Stimulated activated CD8-positive, alpha-beta memory T cell treated with anti-CD3 and anti-CD28 coated beads, Interleukin-2, amount 100 ng/mL, for 1 hour (primary cell): ENCODE results near the gene PHLPP1.
"Not testable (repeated sequence)": the region's sequence is repeated elsewhere in the genome, so short reads cannot be mapped to it uniquely, and the experiment has no call there.

Experiments used
- DNase-seq, 2 donors: peaks; one replicate each; pipeline ENCODE4 v3.0.0-alpha.2; 2020; ENCODE audit warnings: low read depth in 2 of 2

The PHLPP1 gene

GRCh38 chr18:62717169-62717924 is 2.0 kb downstream of the PHLPP1 start:
- no peak for DNase-seq

GRCh38 chr18:62717925-62718800 is 2.8 kb downstream of the PHLPP1 start:
- DNase-seq = no peak

GRCh38 chr18:62720048-62720447 is 4.7 kb downstream of the PHLPP1 start:
- no peak for DNase-seq

DNA sequence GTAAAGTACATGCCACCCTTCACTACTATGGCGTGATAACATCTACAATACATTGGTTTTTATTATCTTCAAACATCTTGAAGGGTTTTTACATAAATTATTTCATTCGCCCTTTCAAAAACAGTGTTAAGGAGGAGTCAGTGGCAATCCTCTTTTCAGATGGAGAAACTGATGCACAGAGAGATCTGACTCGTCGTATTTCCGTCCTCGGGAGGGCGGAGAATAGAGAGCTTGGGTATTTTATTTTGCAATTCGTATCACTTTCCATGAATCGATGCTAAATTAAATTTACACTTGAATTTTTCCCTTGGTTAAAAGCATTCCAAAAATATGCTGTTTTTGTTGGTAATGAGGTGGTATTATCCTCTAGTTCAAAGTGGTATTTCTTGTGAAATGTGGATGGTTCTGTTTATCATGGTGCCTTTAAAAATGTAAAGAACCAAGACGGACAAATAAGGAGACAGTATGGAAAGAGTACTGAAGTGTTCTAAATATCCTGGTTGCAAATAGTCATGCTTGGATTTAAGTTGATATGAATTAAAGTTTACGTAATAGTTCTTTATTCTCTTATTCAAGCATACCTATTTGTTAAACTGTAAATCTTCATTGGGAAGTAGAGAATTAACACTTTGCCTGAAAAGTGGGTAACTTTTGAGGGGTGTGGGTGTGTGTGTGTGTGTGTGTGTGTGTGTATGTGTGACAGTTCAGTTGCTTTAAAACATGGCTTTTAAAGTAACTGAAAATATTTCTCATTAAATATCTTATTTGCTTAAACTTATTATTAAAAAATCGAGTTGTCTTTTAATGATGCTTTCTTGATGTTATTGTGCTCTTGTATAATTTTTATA is 5.6 kb downstream of the PHLPP1 start:
- DNase-seq = no peak

- DNase-seq = no peak
These were observed 6.8 kb downstream of the PHLPP1 start for GRCh38 chr18:62721839-62722795.

DNA sequence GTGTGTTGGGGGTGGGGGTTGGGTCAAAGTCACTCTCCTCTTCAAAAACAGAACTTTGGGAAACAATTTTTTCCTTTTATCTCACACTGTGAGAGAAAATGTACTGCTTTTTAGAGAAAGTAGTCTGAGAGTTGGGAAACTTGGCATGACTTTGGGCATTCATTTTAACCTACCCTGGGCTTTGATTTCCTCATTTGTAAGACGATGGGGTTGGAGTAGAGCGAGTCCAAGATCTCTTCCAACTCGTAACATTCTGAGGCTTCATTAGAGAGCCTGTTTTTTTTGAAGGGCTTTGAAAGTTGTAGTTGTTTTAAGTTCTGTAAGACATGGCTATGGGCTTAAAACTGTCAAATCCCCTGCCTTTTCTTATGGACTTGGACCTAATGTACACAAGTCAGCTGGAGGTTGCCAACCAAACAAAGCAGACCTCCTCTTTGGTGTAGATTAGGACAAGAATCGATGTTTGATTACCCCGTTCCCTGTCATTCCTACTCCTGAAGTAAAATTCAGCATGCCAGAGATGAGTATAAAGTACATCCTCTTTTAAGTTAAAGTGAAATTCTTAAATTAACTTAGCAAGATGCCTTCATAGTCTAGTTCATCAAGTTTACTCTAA is 8.4 kb downstream of the PHLPP1 start:
- DNase-seq = no peak

DNA sequence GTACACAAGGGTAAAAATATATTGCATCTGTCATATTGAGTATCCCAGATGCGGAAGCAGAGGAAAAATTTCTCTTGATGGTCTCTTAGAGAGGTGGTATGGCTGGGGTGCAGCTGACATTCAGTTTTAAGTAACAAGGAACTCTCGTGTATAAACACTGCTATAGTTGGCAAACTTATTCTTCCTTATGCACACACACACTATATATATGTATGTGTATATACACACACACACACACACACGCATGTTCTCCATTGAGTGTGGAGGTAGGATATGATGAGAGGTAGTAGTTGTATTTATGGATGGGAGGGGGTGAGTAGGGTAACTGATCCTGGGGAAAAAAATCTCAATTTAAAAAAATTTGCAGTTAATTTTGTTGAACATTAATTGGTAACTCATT is 10.6 kb downstream of the PHLPP1 start:
- DNase-seq = no peak

- DNase-seq = no peak
These were observed 12.9 kb downstream of the PHLPP1 start for GRCh38 chr18:62728254-62728653.

- no peak for DNase-seq
These were observed 14.4 kb downstream of the PHLPP1 start for GRCh38 chr18:62729487-62730386.

GRCh38 chr18:62730941-62731340 is 15.6 kb downstream of the PHLPP1 start:
- no peak for DNase-seq

DNA sequence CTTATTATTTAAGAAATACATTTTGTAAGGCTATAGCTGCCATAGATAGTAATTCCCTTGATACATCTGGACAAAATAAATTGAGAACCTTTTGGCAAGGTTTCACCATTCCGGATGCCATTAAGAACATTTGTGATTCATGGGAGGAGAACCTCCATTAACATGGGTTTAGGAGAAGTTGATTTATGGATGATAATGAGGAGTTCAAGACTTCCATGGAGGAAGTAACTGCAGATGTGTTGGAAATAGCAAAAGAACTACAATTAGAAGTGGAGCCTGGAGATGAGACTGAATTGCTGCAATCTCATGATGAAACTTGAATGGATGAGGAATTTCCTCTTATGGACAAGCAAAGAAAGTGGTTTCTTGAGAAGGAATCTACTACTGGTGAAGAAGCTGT is 17.3 kb downstream of the PHLPP1 start:
- no peak for DNase-seq

DNA sequence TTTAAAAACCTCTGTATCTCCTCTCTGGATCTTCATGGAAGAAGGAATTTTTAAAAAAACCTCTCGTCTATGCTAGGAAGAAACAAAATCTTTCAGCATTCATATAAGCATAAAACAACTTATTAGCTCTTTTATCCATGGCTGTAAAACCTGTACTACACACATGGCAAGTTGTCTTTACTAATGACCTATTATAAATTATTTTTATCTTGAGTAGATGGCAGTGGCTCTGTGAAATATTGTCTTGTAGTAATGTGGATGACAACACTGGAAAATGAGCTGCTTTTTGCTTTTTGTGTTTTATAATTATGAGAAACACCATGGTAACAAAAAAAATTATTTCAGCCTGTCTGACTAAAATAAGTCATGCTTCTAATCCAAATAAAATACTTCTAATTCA is 18.9 kb downstream of the PHLPP1 start:
- no peak for DNase-seq

GRCh38 chr18:62735387-62735786 is 20.0 kb downstream of the PHLPP1 start:
- no peak for DNase-seq

GRCh38 chr18:62736077-62736855 is 20.9 kb downstream of the PHLPP1 start:
- no peak for DNase-seq

DNA sequence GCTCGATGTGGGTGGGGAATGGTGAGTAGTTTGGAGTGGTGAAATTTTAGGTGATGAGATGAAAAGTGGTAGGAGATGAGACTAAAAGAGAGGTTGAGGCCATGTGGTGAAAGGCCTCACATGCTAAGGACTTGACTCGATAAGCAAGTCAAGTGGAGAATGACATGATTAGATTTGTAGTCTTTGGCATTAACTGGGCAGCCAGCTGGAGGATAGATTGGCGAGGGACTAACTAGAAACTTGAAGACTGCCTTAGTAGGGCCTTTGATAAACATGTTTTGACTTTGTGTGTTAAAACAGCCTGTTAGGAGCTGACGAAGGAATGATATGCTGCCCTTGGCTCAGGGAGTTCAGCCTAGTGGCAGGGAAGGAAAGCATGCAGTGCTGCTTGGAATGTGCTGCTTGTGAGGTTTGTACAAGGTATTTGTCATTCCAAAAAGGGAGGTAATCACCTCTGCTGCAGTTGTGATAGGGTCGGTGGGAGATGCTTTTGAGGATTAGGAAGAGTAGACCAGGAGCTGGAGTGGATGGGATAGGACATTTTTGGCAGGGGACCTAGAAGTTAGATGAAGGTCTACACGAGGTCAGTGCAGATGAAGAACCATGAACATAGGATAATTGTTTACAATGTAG is 22.0 kb downstream of the PHLPP1 start:
- no peak for DNase-seq

DNA sequence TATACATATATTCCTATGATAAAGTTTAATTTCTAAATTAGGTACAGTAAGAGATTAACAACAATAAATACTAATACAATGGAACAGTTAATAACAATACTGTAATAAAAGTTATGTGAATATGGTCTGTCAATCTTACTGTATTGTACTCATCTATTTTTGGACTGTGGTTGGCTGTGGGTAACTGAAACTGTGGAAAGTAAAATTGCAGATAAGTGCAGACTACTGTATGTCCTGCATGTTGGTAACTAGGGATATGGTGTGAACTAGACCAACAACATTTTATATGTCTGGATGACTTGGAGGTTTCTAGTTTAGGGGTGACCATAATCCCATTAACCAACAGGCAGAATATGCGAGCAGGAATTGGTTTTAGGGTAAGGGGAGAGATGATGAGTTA is 23.3 kb downstream of the PHLPP1 start:
- no peak for DNase-seq

DNA sequence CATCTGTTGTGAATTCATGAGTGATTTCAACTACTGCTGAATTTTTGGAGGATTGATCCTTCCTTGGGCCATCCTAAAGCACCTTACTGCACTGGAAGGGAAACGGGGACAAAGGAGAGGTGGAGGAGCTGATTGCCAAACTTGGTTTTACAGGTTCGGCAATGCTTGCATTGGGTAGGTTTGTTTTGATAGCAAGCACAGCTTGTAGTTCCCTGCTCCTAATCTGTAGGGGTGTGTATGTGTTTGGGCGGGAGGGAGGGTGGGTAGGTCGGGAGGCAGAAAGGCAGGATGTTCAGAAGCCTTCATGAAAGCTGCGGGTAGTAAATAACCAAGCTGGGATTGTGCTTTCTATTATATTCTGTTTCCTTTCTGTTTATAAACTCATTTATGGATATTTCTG is 24.6 kb downstream of the PHLPP1 start:
- no peak for DNase-seq

GRCh38 chr18:62740650-62741049 is 25.3 kb downstream of the PHLPP1 start:
- not testable (repeated sequence) for DNase-seq
